ENCODE data around the gene APOE. TPM values are rescaled to one million over a fixed set of nuclear protein-coding genes. Genes with fewer than 3 reads are reported as not detected.
A peak's percentile ranks its signal among the peaks of the same experiment; 100 is the strongest.
"Not testable (repeated sequence)": the region's sequence is repeated elsewhere in the genome, so short reads cannot be mapped to it uniquely, and the experiment has no call there.

The APOE gene
- polyA plus RNA-seq, 2 of the 4 experiments (the other 2 are of a cell fraction) = 12.5 to 31.9 TPM

DNA sequence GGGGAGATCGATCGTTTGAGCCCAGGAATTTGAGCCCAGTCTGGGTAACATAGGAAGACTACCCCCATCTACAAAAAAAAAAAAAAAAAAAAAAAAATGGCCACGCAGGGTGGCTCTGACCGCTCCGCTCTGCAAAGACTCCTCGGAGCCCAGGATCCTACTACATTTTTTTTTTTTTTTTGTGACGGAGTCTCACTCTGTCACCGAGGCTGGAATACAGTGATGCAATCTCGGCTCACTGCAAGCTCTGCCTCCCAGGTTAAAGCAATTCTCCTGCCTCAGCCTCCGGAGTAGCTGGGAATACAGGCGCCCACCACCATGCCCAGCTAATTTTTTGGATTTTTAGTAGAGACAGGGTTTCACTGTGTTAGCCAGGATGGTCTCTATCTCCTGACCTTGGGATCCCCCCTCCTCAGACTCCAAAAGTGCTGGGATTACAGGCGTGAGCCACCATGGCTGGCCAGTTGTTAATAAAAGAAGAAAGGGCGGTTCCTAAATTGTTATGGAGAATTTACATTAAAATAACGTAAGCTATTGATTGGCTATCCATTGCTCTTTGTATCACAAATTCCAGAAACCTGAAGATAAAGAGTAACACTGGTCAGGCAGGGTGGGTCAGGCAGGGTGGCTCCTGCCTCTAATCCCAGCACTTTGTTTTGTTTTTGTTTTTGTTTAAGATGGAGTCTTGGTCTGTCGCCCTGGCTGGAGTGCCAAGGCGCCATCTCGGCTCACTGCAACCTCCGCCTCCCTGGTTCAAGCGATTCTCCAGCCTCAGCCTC, 22.8 kb upstream of the APOE start:
- CTCF ChIA-PET = interaction anchor here (1.2 to 4.2 kb wide), 6 partner anchors 9 to 99 kb away, joined by 3 to 37 read pairs (median 4); no protein-coding TSS in a partner anchor
- ATAC-seq; DNase-seq (ENCODE audit: low read depth in 1 of 2, low spot score in 1 of 2); H3K4me1 ChIP-seq; H3K4me2 ChIP-seq; H3K9me3 ChIP-seq; H3K27ac ChIP-seq; H3K4me3 ChIP-seq; POLR2A ChIA-PET; FAIRE-seq: not testable (repeated sequence)
- 90% methylated on average over 19 of the region's 19 CpGs for WGBS (ENCODE audit: missing lambda C conversion rate)

DNA sequence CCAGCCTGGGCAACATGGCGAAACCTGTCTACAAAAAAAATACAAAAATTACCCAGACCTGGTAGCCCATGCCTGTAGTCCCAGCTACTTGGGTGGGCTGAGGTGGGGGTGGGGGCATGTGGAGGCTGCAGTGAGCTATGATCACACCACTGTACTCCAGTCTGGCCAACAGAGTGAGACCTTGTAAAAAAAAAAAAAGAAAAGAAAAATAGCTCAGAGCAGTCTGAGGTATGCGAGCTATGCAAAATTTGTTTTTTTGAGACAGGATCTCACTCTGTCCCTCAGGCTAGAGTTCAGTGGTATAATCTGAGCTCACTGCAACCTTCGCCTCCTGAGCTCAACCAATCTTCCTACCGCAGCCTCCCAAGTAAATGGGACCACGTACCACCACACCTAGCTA, 21.7 kb upstream of the APOE start:
- no peaks in the 10 kb centered on the region for H3K9me3 ChIP-seq
- ATAC-seq (no peak), FAIRE-seq (no peak), DNase-seq (ENCODE audit: low read depth in 1 of 2, low spot score in 1 of 2) (no peak)
- no peak overlapping the region for H3K27ac ChIP-seq
- no peak overlapping the region for H3K4me3 ChIP-seq
- CTCF ChIA-PET = interaction anchor here (0.8 to 4.2 kb wide), 11 partner anchors 10 to 194 kb away, joined by 3 to 37 read pairs (median 4); partner anchors contain the start of gene APOE
- no peak for TF ChIP-seq EHF (CRISPR knock-in tag; IDR thresholded peaks at IDR 0.05)
- no peak for TF ChIP-seq PHF8 (IDR thresholded peaks at IDR 0.05; ENCODE audit: borderline replicate concordance, low read depth)
- no peak for TF ChIP-seq SREBF2 (IDR thresholded peaks at IDR 0.05)
- no peak for TF ChIP-seq EP300 (IDR thresholded peaks at IDR 0.05)
- no peak for TF ChIP-seq MYC (IDR thresholded peaks at IDR 0.05; ENCODE audit: borderline replicate concordance, low read length)
- TF ChIP-seq CHD4 (IDR thresholded peaks at IDR 0.05; ENCODE audit: borderline replicate concordance) = no peak
- TF ChIP-seq RAD21 (conservative IDR thresholded peaks at IDR 0.05 in 1 of 2, IDR thresholded peaks at IDR 0.05 in 1 of 2) = no peak
- no peak for TF ChIP-seq EHMT2 (IDR thresholded peaks at IDR 0.05; ENCODE audit: low read depth)
- no peak for TF ChIP-seq RFX5 (IDR thresholded peaks at IDR 0.05)
- no peak for TF ChIP-seq HEYL (CRISPR knock-in tag; IDR thresholded peaks at IDR 0.05)
- TF ChIP-seq POLR2A (IDR thresholded peaks at IDR 0.05; ENCODE audit: low read length) = no peak
- no peak for TF ChIP-seq PBX3 (IDR thresholded peaks at IDR 0.05)
- TF ChIP-seq RARB (CRISPR knock-in tag; IDR thresholded peaks at IDR 0.05) = no peak
- no peak for TF ChIP-seq HMGXB4 (CRISPR knock-in tag; IDR thresholded peaks at IDR 0.05; ENCODE audit: borderline replicate concordance)
- TF ChIP-seq MAX (IDR thresholded peaks at IDR 0.05) = no peak
- no peak for TF ChIP-seq NPAS2 (CRISPR knock-in tag; IDR thresholded peaks at IDR 0.05; ENCODE audit: borderline replicate concordance)
- no peak for TF ChIP-seq POLR2AphosphoS2 (conservative IDR thresholded peaks at IDR 0.05; ENCODE audit: low read length)
- no peak for TF ChIP-seq TP53 (CRISPR knock-in tag; IDR thresholded peaks at IDR 0.05)
- POLR2A ChIA-PET = no interaction called here
- WGBS (ENCODE audit: missing lambda C conversion rate) = 90% methylated on average over 5 of the region's 5 CpGs
- no peak overlapping the region for H3K4me2 ChIP-seq
- no peaks in the 10 kb centered on the region for H3K4me1 ChIP-seq

- ATAC-seq (no peak), DNase-seq (ENCODE audit: low read depth in 1 of 2, low spot score in 1 of 2) (no peak), FAIRE-seq (no peak)
- Histone ChIP-seq H3K27ac (no peak overlapping the region), H3K4me1 (peaks cover 3% of the 10 kb centered on the region), H3K4me3 (no peak overlapping the region), H3K9me3 (no peaks in the 10 kb centered on the region), H3K4me2 (no peak overlapping the region)
- TF ChIP-seq ZFP36 (IDR thresholded peaks at IDR 0.05; ENCODE audit: borderline replicate concordance, partially characterized antibody) = peak; percentile 75
- no peak for TF ChIP-seq NR3C1 (IDR thresholded peaks at IDR 0.05)
- 91% methylated on average over 4 of the region's 4 CpGs for WGBS (ENCODE audit: missing lambda C conversion rate)
- ChIA-PET CTCF (interaction anchor here (1.0 to 4.2 kb wide), 8 partner anchors 10 to 195 kb away, joined by 3 to 37 read pairs (median 4); partner anchors contain the start of gene APOE), POLR2A (no interaction called here)
These were observed 21.0 kb upstream of the APOE start for GRCh38 chr19:44884566-44884965.
